Fibroblast of lung (primary cell): Measurements from ENCODE around the gene C1QB. TPM values are rescaled to one million over a fixed set of nuclear protein-coding genes. Genes with fewer than 3 reads are reported as not detected.
A peak's percentile ranks its signal among the peaks of the same experiment; 100 is the strongest.

Experiments
- DNase-seq, 2 donors: peaks; one replicate each; pipeline versions ENCODE4 v3.0.0 to v3.0.0-alpha.2; 2010; ENCODE audit warnings: low read depth in 2 of 2
- H2AFZ ChIP-seq: 2 replicates; pipeline ENCODE4 v1.5.1; 2012; ENCODE audit warnings: low read length, control low read depth, inconsistent platforms
- H3K27ac ChIP-seq: 2 replicates; pipeline ENCODE4 v1.5.1; 2011; ENCODE audit warnings: low read length, control low read depth; ENCODE audit not compliant: insufficient read depth
- H3K27me3 ChIP-seq: 2 replicates; pipeline ENCODE4 v1.5.1; 2011; ENCODE audit warnings: mild to moderate bottlenecking, low read length; ENCODE audit not compliant: control insufficient read depth, insufficient read depth
- H3K36me3 ChIP-seq: 2 replicates; pipeline ENCODE4 v1.5.1; 2011; ENCODE audit warnings: low read length; ENCODE audit not compliant: control insufficient read depth, insufficient read depth
- H3K4me1 ChIP-seq: 2 replicates; pipeline ENCODE4 v1.5.1; 2011; ENCODE audit warnings: low read length; ENCODE audit not compliant: control insufficient read depth, insufficient read depth; ENCODE audit errors: extremely low read depth
- H3K4me2 ChIP-seq: 2 replicates; pipeline ENCODE4 v1.5.1; 2011; ENCODE audit warnings: low read length, control low read depth; ENCODE audit not compliant: insufficient read depth; ENCODE audit errors: extremely low read depth
- H3K4me3 ChIP-seq, 4 experiments: fragments of 200-600 bp in 1 of 4; sonication (generic) in 1 of 4; replicated peaks in 1 of 4; 2 replicates each; pipeline ENCODE4 v1.5.1; 2011 to 2016; ENCODE audit warnings: low read length in 4 of 4, low read depth in 3 of 4, mild to moderate bottlenecking in 3 of 4, control low read depth in 2 of 4, inconsistent platforms in 1 of 4, mixed read lengths in 1 of 4; ENCODE audit not compliant: insufficient read depth in 1 of 4; ENCODE audit errors: control extremely low read depth in 1 of 4
- H3K79me2 ChIP-seq: 2 replicates; pipeline ENCODE4 v1.5.1; 2012; ENCODE audit warnings: mild to moderate bottlenecking, low read length, inconsistent platforms; ENCODE audit not compliant: control insufficient read depth, insufficient read depth
- H3K9ac ChIP-seq: 2 replicates; pipeline ENCODE4 v1.5.1; 2011; ENCODE audit warnings: mild to moderate bottlenecking, low read length, control low read depth; ENCODE audit not compliant: insufficient read depth
- H3K9me3 ChIP-seq: 2 replicates; pipeline ENCODE4 v1.5.1; 2012; ENCODE audit warnings: low read depth, low read length; ENCODE audit not compliant: control insufficient read depth, insufficient read depth
- H4K20me1 ChIP-seq: 2 replicates; pipeline ENCODE4 v1.5.1; 2011; ENCODE audit warnings: low read length; ENCODE audit not compliant: control insufficient read depth, insufficient read depth; ENCODE audit errors: extremely low read depth
- EZH2 ChIP-seq: IDR thresholded peaks from 2 replicates; pipeline ENCODE4 v1.5.1; 2012; ENCODE audit warnings: low read length, control low read depth, mild to moderate bottlenecking; ENCODE audit errors: missing control alignments
- polyA plus RNA-seq, 2 donors: library from polyadenylated mRNA; depleted of rRNA in 1 of 2; stranded (reverse) in 1 of 2; unstranded in 1 of 2; fragments of >200 nt; gene quantifications; 2 replicates each; pipeline ENCODE4 v1.2.1, GENCODE V29; 2011 to 2012; ENCODE audit warnings: missing spikeins in 1 of 2
- total RNA-seq: library from RNA; depleted of rRNA; stranded (reverse); fragments of >200 nt; gene quantifications from 2 replicates; pipeline ENCODE4 v1.2.1, GENCODE V29; 2014
- TF ChIP-seq, protein P1 (sequence below), 2 donors: IDR thresholded peaks in 1 of 2; conservative IDR thresholded peaks in 1 of 2; 1 replicate in 1 of 2; 2 replicates in 1 of 2; pipeline ENCODE4 v1.5.1; 2011 to 2012; ENCODE audit warnings: low read length in 2 of 2, control low read depth in 1 of 2, inconsistent platforms in 1 of 2, low read depth in 1 of 2, mild to moderate bottlenecking in 1 of 2

Gene C1QB
- total and polyA plus RNA-seq, 2 donors (not counting 1 experiment from before 2014, with no cell fraction given) = not detected

- peaks cover 10% of the 10 kb centered on the region for H3K27me3 ChIP-seq
- no peak overlapping the region for H3K9ac ChIP-seq
- H3K4me3 ChIP-seq = no peak overlapping the region
- no peaks in the 10 kb centered on the region for H3K79me2 ChIP-seq
- TF ChIP-seq, protein P1, sequence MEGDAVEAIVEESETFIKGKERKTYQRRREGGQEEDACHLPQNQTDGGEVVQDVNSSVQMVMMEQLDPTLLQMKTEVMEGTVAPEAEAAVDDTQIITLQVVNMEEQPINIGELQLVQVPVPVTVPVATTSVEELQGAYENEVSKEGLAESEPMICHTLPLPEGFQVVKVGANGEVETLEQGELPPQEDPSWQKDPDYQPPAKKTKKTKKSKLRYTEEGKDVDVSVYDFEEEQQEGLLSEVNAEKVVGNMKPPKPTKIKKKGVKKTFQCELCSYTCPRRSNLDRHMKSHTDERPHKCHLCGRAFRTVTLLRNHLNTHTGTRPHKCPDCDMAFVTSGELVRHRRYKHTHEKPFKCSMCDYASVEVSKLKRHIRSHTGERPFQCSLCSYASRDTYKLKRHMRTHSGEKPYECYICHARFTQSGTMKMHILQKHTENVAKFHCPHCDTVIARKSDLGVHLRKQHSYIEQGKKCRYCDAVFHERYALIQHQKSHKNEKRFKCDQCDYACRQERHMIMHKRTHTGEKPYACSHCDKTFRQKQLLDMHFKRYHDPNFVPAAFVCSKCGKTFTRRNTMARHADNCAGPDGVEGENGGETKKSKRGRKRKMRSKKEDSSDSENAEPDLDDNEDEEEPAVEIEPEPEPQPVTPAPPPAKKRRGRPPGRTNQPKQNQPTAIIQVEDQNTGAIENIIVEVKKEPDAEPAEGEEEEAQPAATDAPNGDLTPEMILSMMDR (conservative IDR thresholded peaks at IDR 0.05 in 1 of 2, IDR thresholded peaks at IDR 0.05 in 1 of 2; ENCODE audit: low read depth in 1 of 2, low read length in 2 of 2) = no peak
- TF ChIP-seq EZH2 = no peak
- H3K27ac ChIP-seq = no peak overlapping the region
- H3K36me3 ChIP-seq = no peaks in the 10 kb centered on the region
- no peaks in the 10 kb centered on the region for H3K4me1 ChIP-seq
- no peak overlapping the region for H3K4me2 ChIP-seq
- H2AFZ ChIP-seq = no peak overlapping the region
- H4K20me1 ChIP-seq = no peaks in the 10 kb centered on the region
- DNase-seq = no peak
- H3K9me3 ChIP-seq = no peaks in the 10 kb centered on the region
Measured at GRCh38 chr1:22662318-22662717, 9.3 kb downstream of the C1QB start.

- TF ChIP-seq, protein P1 (conservative IDR thresholded peaks at IDR 0.05 in 1 of 2, IDR thresholded peaks at IDR 0.05 in 1 of 2; ENCODE audit: low read depth in 1 of 2, low read length in 2 of 2) = no peak
- H3K27me3 ChIP-seq = peaks cover 13% of the 10 kb centered on the region
- DNase-seq = no peak
- no peaks in the 10 kb centered on the region for H3K79me2 ChIP-seq
- no peak overlapping the region for H3K27ac ChIP-seq
- no peak overlapping the region for H3K9ac ChIP-seq
- H3K4me2 ChIP-seq = no peak overlapping the region
- no peak overlapping the region for H3K4me3 ChIP-seq
- no peaks in the 10 kb centered on the region for H3K36me3 ChIP-seq
- no peaks in the 10 kb centered on the region for H3K4me1 ChIP-seq
- H4K20me1 ChIP-seq = no peaks in the 10 kb centered on the region
- no peak overlapping the region for H2AFZ ChIP-seq
- no peaks in the 10 kb centered on the region for H3K9me3 ChIP-seq
Measured at GRCh38 chr1:22662986-22663408, 10.0 kb downstream of the C1QB start.

GRCh38 chr1:22665752-22666151 is 12.7 kb downstream of the C1QB start:
- Histone ChIP-seq H4K20me1 (no peaks in the 10 kb centered on the region), H2AFZ (no peak overlapping the region), H3K4me3 (no peak overlapping the region), H3K27ac (no peak overlapping the region), H3K4me1 (no peaks in the 10 kb centered on the region), H3K36me3 (no peaks in the 10 kb centered on the region), H3K4me2 (no peak overlapping the region), H3K79me2 (no peaks in the 10 kb centered on the region), H3K9me3 (no peaks in the 10 kb centered on the region), H3K9ac (no peak overlapping the region), H3K27me3 (peaks cover 18% of the 10 kb centered on the region)
- TF ChIP-seq, protein P1 (conservative IDR thresholded peaks at IDR 0.05 in 1 of 2, IDR thresholded peaks at IDR 0.05 in 1 of 2; ENCODE audit: low read depth in 1 of 2, low read length in 2 of 2) = peak in 1 of 2 donors; percentile 52
- no peak for TF ChIP-seq EZH2
- peak; percentile 21 to 36 for DNase-seq
